Natural killer cell treated with Interleukin-12 subunit alpha and Interleukin-12 subunit beta and Interleukin-15 and Interleukin-18, amount 100 ng/mL, for 72 hours (primary cell): ENCODE measurements around the gene NIT1. TPM values are rescaled to one million over a fixed set of nuclear protein-coding genes. Genes with fewer than 3 reads are reported as not detected.

ENCODE experiments used
- total RNA-seq, 2 donors: library from RNA; stranded (reverse); gene quantifications; one replicate each; pipeline ENCODE4 v1.2.3, GENCODE V29; 2022

The NIT1 gene
- total RNA-seq, 2 donors from 2014 or later, result 29.3 to 37.2 TPM

Other genes starting within 250 kb of the NIT1 start
- gene ITLN1, start 232.9 kb upstream of the NIT1 start, total RNA-seq, result not detected
- gene ITLN2, start 163.3 kb upstream of the NIT1 start, total RNA-seq, result not detected
- gene F11R, start 97.0 kb upstream of the NIT1 start, total RNA-seq, result 10 to 100 TPM; 11.0 to 25.9 TPM
- gene TSTD1, start 79.1 kb upstream of the NIT1 start, total RNA-seq, result 10 to 100 TPM; 10.5 to 47.2 TPM
- 10 to 100 TPM; 72.2 to 77.4 TPM for gene USF1, start 72.1 kb upstream of the NIT1 start, total RNA-seq
- gene ARHGAP30, start 48.2 kb upstream of the NIT1 start, total RNA-seq, result 100 to 1,000 TPM; 217 to 250 TPM
- not detected for gene NECTIN4, start 28.5 kb upstream of the NIT1 start, total RNA-seq
- gene KLHDC9, start 19.7 kb upstream of the NIT1 start, total RNA-seq, result under 1 TPM in 1 of 2 donors, not detected in 1; 0.64 TPM
- 100 to 1,000 TPM in 1 of 2 donors, 10 to 100 TPM in 1; 92.6 to 122 TPM for gene PFDN2, start 68 bp upstream of the NIT1 start, total RNA-seq
- 10 to 100 TPM; 34.9 to 42.5 TPM for gene DEDD, start 14.6 kb downstream of the NIT1 start, total RNA-seq
- 100 to 1,000 TPM; 100 to 114 TPM for gene UFC1, start 35.9 kb downstream of the NIT1 start, total RNA-seq
- 10 to 100 TPM; 21.2 to 29.0 TPM for gene USP21, start 41.4 kb downstream of the NIT1 start, total RNA-seq
- 10 to 100 TPM; 25.7 to 30.3 TPM for gene PPOX, start 48.3 kb downstream of the NIT1 start, total RNA-seq
- gene B4GALT3, start 59.4 kb downstream of the NIT1 start, total RNA-seq, result 10 to 100 TPM; 61.7 to 75.0 TPM
- gene ADAMTS4, start 80.9 kb downstream of the NIT1 start, total RNA-seq, result under 1 TPM; 0.43 to 0.89 TPM
- 10 to 100 TPM; 86.2 to 87.8 TPM for gene NDUFS2, start 84.3 kb downstream of the NIT1 start, total RNA-seq
- 100 to 1,000 TPM; 111 to 583 TPM for gene FCER1G, start 97.2 kb downstream of the NIT1 start, total RNA-seq
- not detected for gene APOA2, start 105.5 kb downstream of the NIT1 start, total RNA-seq
- gene TOMM40L, start 108.0 kb downstream of the NIT1 start, total RNA-seq, result 10 to 100 TPM; 25.9 to 27.8 TPM
- gene NR1I3, start 120.1 kb downstream of the NIT1 start, total RNA-seq, result not detected
- gene PCP4L1, start 140.6 kb downstream of the NIT1 start, total RNA-seq, result under 1 TPM in 1 of 2 donors, not detected in 1; 0.31 TPM
- gene MPZ, start 191.9 kb downstream of the NIT1 start, total RNA-seq, result 1 to 10 TPM; 4.4 to 6.6 TPM
- 100 to 1,000 TPM; 127 to 183 TPM for gene SDHC, start 196.3 kb downstream of the NIT1 start, total RNA-seq
- gene CFAP126, start 249.8 kb downstream of the NIT1 start, total RNA-seq, result not detected